Tibial nerve (tissue), 4 donors: ENCODE data around the gene SAP30BP.

Experiments used
- CTCF ChIP-seq, 5 experiments: fragments of 200-600 bp in 3 of 5; fragments of 450-650 bp in 2 of 5; sonication (generic) in 3 of 5; IDR thresholded peaks; one replicate each; pipeline ENCODE4 v1.5.1; 2016 to 2019; ENCODE audit warnings: antibody characterized with exemption in 5 of 5, mild to moderate bottlenecking in 3 of 5, moderate library complexity in 2 of 5
- EP300 ChIP-seq, 2 donors: sonication (generic); formaldehyde crosslinking; IDR thresholded peaks; one replicate each; pipeline ENCODE4 v1.6.1; 2017; ENCODE audit warnings: antibody characterized with exemption in 2 of 2, mild to moderate bottlenecking in 1 of 2
- POLR2A ChIP-seq, 2 donors: fragments of 450-650 bp; IDR thresholded peaks; one replicate each; pipeline ENCODE4 v1.6.1; 2017; ENCODE audit warnings: antibody characterized with exemption in 2 of 2, mild to moderate bottlenecking in 2 of 2, moderate library complexity in 2 of 2

GRCh38 chr17:75691371-75691791 lies 24.2 kb downstream of the SAP30BP start:
- no peak for TF ChIP-seq CTCF (IDR thresholded peaks at IDR 0.05)
- TF ChIP-seq POLR2A (IDR thresholded peaks at IDR 0.05) = no peak
- no peak for TF ChIP-seq EP300 (IDR thresholded peaks at IDR 0.05)
